ENCODE results near the gene MMP28.

Gene MMP28

GRCh38 chr17:35728551-35728950 lies 66.9 kb downstream of the MMP28 start:
- H3K4me3 ChIP-seq (ENCODE audit: low read depth, low read length): no peak overlapping the region

DNA sequence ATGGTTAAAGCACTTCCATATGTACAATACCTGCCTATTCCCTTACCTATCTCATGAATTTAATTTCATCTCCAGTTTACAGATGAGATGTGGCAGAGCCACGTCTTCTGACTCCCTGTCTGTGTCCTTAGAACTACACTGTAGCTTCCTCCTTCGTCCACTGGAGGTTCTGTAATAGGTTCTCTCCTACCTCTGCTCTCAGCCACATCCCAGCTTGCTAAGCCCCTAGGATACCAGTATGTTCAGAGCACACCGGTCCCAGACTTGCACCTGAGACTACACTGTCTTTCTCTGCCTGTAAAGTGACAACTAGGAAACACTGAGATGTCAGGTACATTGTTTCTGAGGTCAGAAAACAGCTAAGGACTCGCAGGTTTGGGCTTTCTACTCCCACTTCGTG lies 67.8 kb downstream of the MMP28 start:
- no peak overlapping the region for H3K4me3 ChIP-seq (ENCODE audit: low read depth, low read length)

- no peak overlapping the region for H3K4me3 ChIP-seq (ENCODE audit: low read depth, low read length)
These were observed 68.4 kb downstream of the MMP28 start for GRCh38 chr17:35726953-35727460.

GRCh38 chr17:35726127-35726952 lies 69.1 kb downstream of the MMP28 start:
- no peak overlapping the region for H3K4me3 ChIP-seq (ENCODE audit: low read depth, low read length)

- H3K4me3 ChIP-seq (ENCODE audit: low read depth, low read length): no peak overlapping the region
These were observed 69.7 kb downstream of the MMP28 start for GRCh38 chr17:35725802-35726126.

GRCh38 chr17:35725058-35725457 lies 70.4 kb downstream of the MMP28 start:
- H3K4me3 ChIP-seq (ENCODE audit: low read depth, low read length): no peak overlapping the region

DNA sequence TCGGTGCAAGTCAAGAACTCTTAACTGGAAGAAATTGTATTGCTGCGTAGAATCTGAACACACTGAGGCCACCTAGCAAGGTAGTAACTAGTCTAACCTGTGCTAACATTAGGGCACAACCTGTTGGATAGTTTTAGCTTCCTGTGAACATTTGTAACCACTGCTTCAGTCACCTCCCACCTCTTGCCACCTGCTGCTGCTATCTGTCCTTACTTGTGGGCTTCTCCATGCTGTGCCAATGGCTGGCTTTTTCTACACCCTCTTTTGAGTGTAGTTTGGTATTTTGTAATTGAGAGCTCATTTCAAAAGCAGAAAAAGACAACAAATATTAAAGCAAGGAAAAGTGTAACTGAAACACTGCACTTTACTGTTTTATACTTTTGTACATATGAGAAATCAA lies 71.7 kb downstream of the MMP28 start:
- no peak overlapping the region for H3K4me3 ChIP-seq (ENCODE audit: low read depth, low read length)

DNA sequence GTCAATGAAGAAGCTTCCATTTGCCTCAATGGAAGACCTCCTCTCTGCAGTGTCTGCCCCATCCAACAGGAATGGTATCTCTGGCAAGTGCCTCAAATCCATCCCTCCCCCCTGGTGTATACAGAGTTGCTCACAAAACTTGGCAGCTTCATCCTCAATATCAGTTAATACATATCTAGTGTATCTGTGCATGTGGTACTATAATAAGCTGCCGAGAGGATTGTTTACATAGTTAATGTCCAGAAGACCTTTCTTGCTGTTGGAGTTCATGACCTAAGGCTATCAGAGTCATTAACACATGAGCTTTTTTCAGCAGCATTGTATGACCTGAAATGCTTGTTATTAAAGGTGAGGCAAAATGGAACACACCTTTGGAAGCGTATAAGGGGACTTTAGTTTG lies 78.0 kb downstream of the MMP28 start:
- no peak overlapping the region for H3K4me3 ChIP-seq (ENCODE audit: low read depth, low read length)

DNA sequence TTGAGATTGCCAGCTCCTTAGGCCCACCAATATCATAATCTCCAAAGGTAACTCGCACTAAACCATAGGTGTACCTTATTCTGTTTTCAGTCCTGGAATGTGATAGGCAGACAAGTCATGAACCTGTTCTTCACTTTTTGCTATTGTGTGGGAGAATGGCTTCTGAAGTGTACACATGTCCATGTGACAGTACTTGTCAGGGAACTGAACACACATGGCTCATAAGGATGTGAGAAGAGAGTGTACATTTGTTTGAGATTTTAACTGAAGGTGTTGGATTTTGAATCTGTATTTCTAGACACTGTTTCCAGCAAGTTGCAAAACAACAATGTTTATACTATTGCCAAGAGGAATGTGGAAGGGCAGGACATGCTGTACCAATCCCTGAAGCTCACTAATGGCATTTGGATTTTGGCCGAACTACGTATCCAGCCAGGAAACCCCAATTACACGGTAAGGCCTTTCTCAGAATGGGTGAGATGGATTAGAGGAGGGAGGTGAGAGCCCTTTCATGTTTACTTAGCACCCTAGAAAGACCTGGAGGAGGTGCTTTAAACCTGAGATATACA lies 78.5 kb downstream of the MMP28 start:
- H3K4me3 ChIP-seq (ENCODE audit: low read depth, low read length): no peak overlapping the region

DNA sequence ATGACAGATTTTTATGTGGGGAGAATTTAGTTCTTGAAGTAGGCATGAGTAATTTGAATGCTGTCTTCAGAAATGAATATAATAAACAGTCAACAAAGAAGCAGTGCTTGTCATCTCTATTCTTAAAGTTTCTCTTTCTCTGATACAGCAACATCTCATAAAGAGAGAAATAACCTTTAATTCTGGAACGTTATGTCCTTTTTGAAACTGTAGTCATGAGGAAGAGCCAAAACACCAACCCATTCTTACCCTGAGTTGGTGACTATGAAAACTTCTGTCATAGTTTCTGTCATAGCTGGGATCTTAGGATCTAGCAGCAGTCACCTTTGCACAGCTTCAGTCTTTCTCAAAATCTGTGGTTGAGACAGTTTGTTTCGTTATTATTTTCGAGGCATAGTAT lies 79.3 kb downstream of the MMP28 start:
- H3K4me3 ChIP-seq (ENCODE audit: low read depth, low read length): no peak overlapping the region

All from iPS-11a (cell line).